Heart left ventricle (tissue), 16 donors: ENCODE results near the gene MGMT. TPM values are rescaled to one million over a fixed set of nuclear protein-coding genes. Genes with fewer than 3 reads are reported as not detected.

ENCODE experiments used
- ATAC-seq, 4 donors: fragments of 200-7000 bp; cut with Tn5 transposase; one replicate each; pipeline ENCODE4 v1.9.1; 2020 to 2022; ENCODE audit warnings: moderate library complexity in 4 of 4, mild to moderate bottlenecking in 3 of 4, moderate number of reproducible peaks in 1 of 4
- DNase-seq, 5 donors: peaks; one replicate each; pipeline ENCODE4 v3.0.0-alpha.2; 2020
- H3K27ac ChIP-seq, 12 donors: fragments of 200-600 bp; sonication (generic) in 4 of 12; one replicate each; pipeline versions ENCODE4 v1.5.0 to v1.8.0; 2016 to 2022; ENCODE audit warnings: mild to moderate bottlenecking in 2 of 12
- H3K27me3 ChIP-seq, 9 donors: fragments of 200-600 bp; sonication (generic) in 2 of 9; one replicate each; pipeline versions ENCODE4 v1.5.1 to v1.8.0; 2016 to 2022; ENCODE audit warnings: mild to moderate bottlenecking in 3 of 9
- H3K36me3 ChIP-seq, 9 donors: fragments of 200-600 bp; sonication (generic) in 2 of 9; one replicate each; pipeline versions ENCODE4 v1.5.0 to v1.8.0; 2018 to 2022; ENCODE audit warnings: mild to moderate bottlenecking in 2 of 9
- H3K4me1 ChIP-seq, 12 donors: fragments of 200-600 bp; sonication (generic) in 4 of 12; one replicate each; pipeline versions ENCODE4 v1.5.0 to v1.8.0; 2016 to 2022; ENCODE audit warnings: mild to moderate bottlenecking in 3 of 12
- H3K4me3 ChIP-seq, 12 donors: fragments of 200-600 bp; sonication (generic) in 4 of 12; one replicate each; pipeline versions ENCODE4 v1.5.0 to v1.8.0; 2017 to 2022; ENCODE audit warnings: mild to moderate bottlenecking in 9 of 12, moderate library complexity in 4 of 12
- H3K9me3 ChIP-seq, 12 donors: fragments of 200-600 bp; sonication (generic) in 4 of 12; one replicate each; pipeline versions ENCODE4 v1.5.0 to v1.8.0; 2016 to 2022; ENCODE audit warnings: mild to moderate bottlenecking in 1 of 12
- CTCF ChIP-seq, 12 donors: fragments of 200-600 bp; sonication (generic) in 4 of 12; IDR thresholded peaks; one replicate each; pipeline versions ENCODE4 v1.5.0 to v1.8.0; 2018 to 2022; ENCODE audit warnings: antibody characterized with exemption in 12 of 12, mild to moderate bottlenecking in 5 of 12
- POLR2A ChIP-seq, 2 donors: fragments of 450-650 bp; IDR thresholded peaks; one replicate each; pipeline ENCODE4 v1.6.1; 2017; ENCODE audit warnings: antibody characterized with exemption in 2 of 2, mild to moderate bottlenecking in 2 of 2, moderate library complexity in 2 of 2
- WGBS, 4 donors: extraction: QIAGEN DNeasy Blood & Tissue Kit in 2 of 4; methylation state at CpG; one replicate each; pipeline versions ENCODE4 v1.1.5 to v1.1.7; 2013 to 2018; 5-methylcytosine and 5-hydroxymethylcytosine counted together
- intact Hi-C, 10 donors: fragments of 100-400 bp; cut with DNase I; formaldehyde crosslinking; loops; one replicate each; pipeline versions ENCODE4 v1.11.1 to v1.14.2; 2022
- polyA plus RNA-seq, 2 donors: library from polyadenylated mRNA; stranded (reverse); fragments of 200-250 nt; gene quantifications; one replicate each; pipeline ENCODE4 v1.2.3, GENCODE V29; 2013
- total RNA-seq, 9 donors: library from RNA; depleted of rRNA in 2 of 9; stranded (reverse); fragments of >200 nt in 2 of 9; fragmentation: NEBNext Ultra II Directional in 3 of 9; extraction: Animal tissue kit (Norgen Biotek cat#: 25700) in 3 of 9; gene quantifications; one replicate each; pipeline versions ENCODE4 v1.1.0 to v1.2.4, GENCODE V29; 2016 to 2023
- donor health status: ischemic (EF 13 %, LVEDD 7.1; RV severe dilation, severe dysfunction).
- donor health status: healthy with polysubstance abuse.
- donor health status: DM: no; HTN: yes; CAD: no.
- donor health status: DM: no; HTN: no; CAD: no.
- donor health status: ischemic (EF 25% LVEDD 6.9; RV normal size, moderate dysfunction).
- donor health status: ischemic (EF 25% LVEDD 5.7; RV mildly dilated, moderate dysfunction).
- donor health status: healthy.
- donor health status: DM: yes; HTN: yes; CAD: no.
- donor health status: ischemic (EF 35%, LVEDD 5.7; RV mildly dilated, moderate dysfunction).
- donor health status: nonischemic (EF 11% LVEDD 7.7; RV severe dilation, severe dysfunction).
- donor health status: DM: yes; HTN: yes; CAD: no.
- donor health status: PGD.
- donor health status: ischemic (EF 29% LVEDD 5.4; RV normal size, mild dysfunction).
- donor health status: nonischemic (EF 23%, LVEDD 6.1; RV moderate dilation, normal function).

Gene MGMT
- total and polyA plus RNA-seq, 11 donors: 6.2 to 25.3 (median 11.6) TPM

GRCh38 chr10:129514568-129515451 lies 47.8 kb downstream of the MGMT start:
- 87 to 89% (median 88%) methylated on average over 22 of the region's 22 CpGs for WGBS, 4 donors
- Histone ChIP-seq H3K9me3 (no peaks in the 10 kb centered on the region), H3K27me3 (no peaks in the 10 kb centered on the region), H3K4me3 (no peak overlapping the region), H3K4me1 (peaks cover 0 to 11% (median 3%) of the 10 kb centered on the region in 12 donors), H3K36me3 (no peaks in the 10 kb centered on the region), H3K27ac (no peak overlapping the region)
- ATAC-seq: no peak
- DNase-seq: no peak
- intact Hi-C loops: no loop called here
- TF ChIP-seq CTCF (IDR thresholded peaks at IDR 0.05): no peak
- no peak for TF ChIP-seq POLR2A (IDR thresholded peaks at IDR 0.05)

DNA sequence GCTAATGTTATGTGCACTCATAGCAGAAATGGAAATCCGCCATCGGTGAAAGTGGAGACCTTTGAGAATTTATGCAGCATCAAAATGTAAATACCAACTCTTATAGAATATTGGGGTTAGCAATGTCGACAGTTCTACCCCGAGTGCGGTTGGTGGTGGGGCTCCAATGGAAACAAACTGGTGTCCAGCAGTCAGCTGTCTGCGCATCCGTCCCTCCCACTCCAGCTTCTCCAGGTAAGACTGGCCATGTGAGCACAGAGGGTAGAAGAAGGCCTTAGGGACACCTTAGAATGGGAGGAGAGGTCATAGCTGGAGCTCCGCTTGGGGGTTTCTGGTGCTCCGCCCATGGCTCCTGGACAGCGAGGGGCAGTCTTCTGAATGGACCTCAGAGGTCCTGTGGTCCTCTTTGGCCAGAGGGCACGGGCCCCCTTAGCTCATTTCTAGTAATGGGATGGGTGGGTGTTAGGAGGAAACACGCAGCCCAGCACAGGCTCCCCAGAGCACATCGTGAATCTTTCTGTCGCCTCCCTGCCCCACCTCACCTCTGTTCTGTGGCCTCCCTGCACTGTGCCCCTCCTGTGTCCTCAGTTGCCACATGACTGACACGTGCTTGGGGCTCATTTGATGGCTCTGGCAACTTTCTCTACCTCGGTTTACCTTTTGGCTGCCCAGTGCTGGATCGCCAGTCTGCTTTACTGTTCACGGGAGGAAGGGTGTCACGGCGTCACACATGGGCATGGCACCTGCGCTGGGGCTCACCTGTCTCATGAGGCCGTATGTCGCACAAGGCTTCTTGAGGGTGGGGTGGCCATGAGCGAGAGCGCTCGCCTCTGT lies 50.0 kb downstream of the MGMT start:
- Histone ChIP-seq H3K4me1 (peaks cover 0 to 11% (median 3%) of the 10 kb centered on the region in 12 donors), H3K36me3 (no peaks in the 10 kb centered on the region), H3K9me3 (no peaks in the 10 kb centered on the region), H3K27me3 (no peaks in the 10 kb centered on the region), H3K4me3 (no peak overlapping the region), H3K27ac (no peak overlapping the region)
- intact Hi-C loops: no loop called here
- WGBS, 4 donors: 85 to 93% (median 89%) methylated on average over 23 to 26 of the region's 26 CpGs
- no peak for DNase-seq
- no peak for ATAC-seq
- TF ChIP-seq POLR2A (IDR thresholded peaks at IDR 0.05): no peak
- no peak for TF ChIP-seq CTCF (IDR thresholded peaks at IDR 0.05)

DNA sequence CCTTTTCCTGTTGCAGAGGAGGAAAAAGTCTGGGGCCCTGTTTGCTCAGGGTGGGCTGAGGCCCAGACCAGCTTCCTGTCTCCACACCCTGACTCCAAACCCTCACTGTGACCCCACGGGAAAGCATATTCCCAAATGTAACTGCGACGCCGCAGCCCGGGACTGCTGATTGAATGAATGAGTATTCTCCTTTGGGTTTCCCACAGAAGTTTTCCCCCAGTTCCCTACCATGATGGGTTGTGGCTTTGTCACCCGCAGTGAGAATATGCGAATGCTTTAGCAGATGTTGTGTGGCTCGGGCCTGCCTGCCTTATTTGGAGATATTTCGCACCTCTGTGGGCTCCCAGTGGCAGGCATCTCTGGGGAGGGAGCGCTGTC lies 50.6 kb downstream of the MGMT start:
- peaks cover 0 to 11% (median 3%) of the 10 kb centered on the region in 12 donors for H3K4me1 ChIP-seq
- no peak overlapping the region for H3K27ac ChIP-seq
- no peaks in the 10 kb centered on the region for H3K9me3 ChIP-seq
- WGBS, 4 donors: 58 to 69% (median 64%) methylated on average over 10 of the region's 10 CpGs
- peak in 1 of 4 donors; percentile 51 for ATAC-seq
- intact Hi-C loops: no loop called here
- no peak overlapping the region for H3K4me3 ChIP-seq
- DNase-seq: no peak
- no peaks in the 10 kb centered on the region for H3K27me3 ChIP-seq
- no peaks in the 10 kb centered on the region for H3K36me3 ChIP-seq
- no peak for TF ChIP-seq CTCF (IDR thresholded peaks at IDR 0.05)
- no peak for TF ChIP-seq POLR2A (IDR thresholded peaks at IDR 0.05)

DNA sequence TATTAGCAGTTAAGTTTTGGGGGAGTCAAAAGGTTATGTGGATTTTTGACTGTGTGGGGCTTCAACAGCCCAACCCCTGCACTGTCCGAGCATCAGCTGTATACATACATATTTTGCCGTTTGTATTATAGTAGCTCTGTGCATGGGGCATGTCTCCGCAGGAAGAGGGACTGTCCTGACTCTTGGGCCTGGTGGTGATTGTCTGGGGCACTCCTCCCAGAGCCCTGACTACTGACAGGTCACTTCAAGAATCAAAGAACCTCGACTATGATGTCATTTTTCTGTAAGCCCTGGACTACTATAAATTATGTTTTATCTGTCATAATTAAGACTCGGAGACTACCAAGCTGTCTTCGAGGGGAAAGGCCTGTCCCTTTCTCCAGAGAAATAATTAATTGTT lies 51.8 kb downstream of the MGMT start:
- TF ChIP-seq CTCF (IDR thresholded peaks at IDR 0.05) (no peak), POLR2A (IDR thresholded peaks at IDR 0.05) (no peak)
- no peaks in the 10 kb centered on the region for H3K36me3 ChIP-seq
- H3K4me3 ChIP-seq: no peak overlapping the region
- peaks cover 0 to 11% (median 3%) of the 10 kb centered on the region in 12 donors for H3K4me1 ChIP-seq
- 69 to 74% (median 72%) methylated on average over 6 of the region's 6 CpGs for WGBS, 4 donors
- DNase-seq (no peak), ATAC-seq (no peak)
- no peaks in the 10 kb centered on the region for H3K9me3 ChIP-seq
- intact Hi-C loops: no loop called here
- no peak overlapping the region for H3K27ac ChIP-seq
- no peaks in the 10 kb centered on the region for H3K27me3 ChIP-seq
